Esophagus squamous epithelium (tissue), 5 donors: ENCODE results near the gene PLCB1. TPM values are rescaled to one million over a fixed set of nuclear protein-coding genes. Genes with fewer than 3 reads are reported as not detected.

Source experiments
- DNase-seq: peaks from one replicate; lab custom pipeline; 2025; lab: John Stamatoyannopoulos, UW
- H3K27ac ChIP-seq, 4 donors: fragments of 200-600 bp; sonication (generic); one replicate each; pipeline ENCODE4 v1.5.1; 2016 to 2019; ENCODE audit warnings: mild to moderate bottlenecking in 1 of 4
- H3K27me3 ChIP-seq, 4 donors: fragments of 200-600 bp; sonication (generic); 1 replicate in 3 of 4; 2 replicates in 1 of 4; pipeline versions ENCODE4 v1.5.1 to v1.6.0; 2017 to 2021; ENCODE audit warnings: antibody characterized with exemption in 1 of 4
- H3K36me3 ChIP-seq, 3 donors: fragments of 200-600 bp; sonication (generic); one replicate each; pipeline ENCODE4 v1.5.1; 2016 to 2019
- H3K4me1 ChIP-seq, 3 donors: fragments of 200-600 bp; sonication (generic); one replicate each; pipeline ENCODE4 v1.5.1; 2017 to 2019
- H3K4me3 ChIP-seq, 4 donors: fragments of 200-600 bp; sonication (generic); 1 replicate in 3 of 4; 2 replicates in 1 of 4; pipeline ENCODE4 v1.5.1; 2016 to 2019; ENCODE audit warnings: mild to moderate bottlenecking in 2 of 4, moderate library complexity in 1 of 4
- H3K9me3 ChIP-seq, 3 donors: fragments of 200-600 bp; sonication (generic); one replicate each; pipeline ENCODE4 v1.5.1; 2016 to 2019
- CTCF ChIP-seq, 6 experiments: fragments of 450-650 bp in 4 of 6; fragments of 200-600 bp in 2 of 6; sonication (generic) in 2 of 6; IDR thresholded peaks; one replicate each; pipeline ENCODE4 v1.5.1; 2016 to 2019; ENCODE audit warnings: antibody characterized with exemption in 6 of 6, mild to moderate bottlenecking in 4 of 6, moderate library complexity in 4 of 6
- POLR2A ChIP-seq, 4 donors: fragments of 450-650 bp; IDR thresholded peaks; one replicate each; pipeline ENCODE4 v1.6.1; 2017; ENCODE audit warnings: antibody characterized with exemption in 4 of 4, mild to moderate bottlenecking in 4 of 4, moderate library complexity in 3 of 4
- WGBS, 2 donors: methylation state at CpG; one replicate each; pipeline ENCODE4 v1.1.5; 2018; 5-methylcytosine and 5-hydroxymethylcytosine counted together
- intact Hi-C: fragments of 100-400 bp; cut with DNase I; formaldehyde crosslinking; loops from one replicate; pipeline ENCODE4 v1.15.0; 2022
- total RNA-seq, 4 donors: library from RNA; depleted of rRNA; stranded (reverse); fragments of >200 nt; gene quantifications; one replicate each; pipeline ENCODE4 v1.1.0, GENCODE V29; 2016
- donor health status: DM: yes; HTN: yes; CAD: no.

PLCB1 gene
- total RNA-seq, 4 donors from 2014 or later: 1.9 to 20.4 (median 5.0) TPM

GRCh38 chr20:8406391-8406790 is 274.3 kb downstream of the PLCB1 start:
- H3K4me1 ChIP-seq: no peaks in the 10 kb centered on the region
- H3K36me3 ChIP-seq: no peaks in the 10 kb centered on the region
- no peaks in the 10 kb centered on the region for H3K27me3 ChIP-seq
- H3K27ac ChIP-seq: no peak overlapping the region
- intact Hi-C loops: no loop called here
- DNase-seq: no peak
- no peak for TF ChIP-seq CTCF (IDR thresholded peaks at IDR 0.05)
- no peak for TF ChIP-seq POLR2A (IDR thresholded peaks at IDR 0.05)
- WGBS, 2 donors: 57 to 59% methylated on average over 1 of the region's 1 CpG
- no peaks in the 10 kb centered on the region for H3K9me3 ChIP-seq
- no peak overlapping the region for H3K4me3 ChIP-seq

- Histone ChIP-seq H3K27ac (no peak overlapping the region), H3K27me3 (no peaks in the 10 kb centered on the region), H3K36me3 (no peaks in the 10 kb centered on the region), H3K4me3 (no peak overlapping the region), H3K4me1 (no peaks in the 10 kb centered on the region), H3K9me3 (no peaks in the 10 kb centered on the region)
- WGBS, 2 donors: 62 to 67% methylated on average over 4 of the region's 4 CpGs
- intact Hi-C loops: no loop called here
- TF ChIP-seq POLR2A (IDR thresholded peaks at IDR 0.05): no peak
- TF ChIP-seq CTCF (IDR thresholded peaks at IDR 0.05): no peak
- DNase-seq: no peak
These were observed 276.7 kb downstream of the PLCB1 start for GRCh38 chr20:8408587-8409307.

DNA sequence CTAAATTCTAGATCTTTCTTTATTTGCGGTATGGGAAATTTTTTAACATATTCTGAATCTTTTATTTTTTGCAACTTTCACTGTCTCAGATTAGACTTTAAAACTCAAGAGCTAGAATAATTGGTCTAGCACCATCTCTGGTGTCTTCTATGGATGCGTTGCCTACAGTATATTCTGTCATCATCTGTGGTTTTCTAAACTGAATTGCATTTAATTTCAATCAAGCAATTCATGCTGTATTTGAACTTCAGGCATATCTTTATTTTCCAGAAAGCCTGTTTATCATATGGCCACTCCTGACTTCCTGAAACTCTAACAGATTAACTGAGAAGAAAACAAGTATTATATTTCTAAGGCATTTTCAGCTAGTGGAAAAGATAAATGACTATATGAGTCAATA is 281.6 kb downstream of the PLCB1 start:
- intact Hi-C loops: no loop called here
- no peak overlapping the region for H3K27ac ChIP-seq
- 83 to 100% methylated on average over 2 of the region's 2 CpGs for WGBS, 2 donors
- H3K36me3 ChIP-seq: no peaks in the 10 kb centered on the region
- H3K27me3 ChIP-seq: no peaks in the 10 kb centered on the region
- TF ChIP-seq CTCF (IDR thresholded peaks at IDR 0.05): no peak
- no peak for TF ChIP-seq POLR2A (IDR thresholded peaks at IDR 0.05)
- DNase-seq: no peak
- H3K9me3 ChIP-seq: no peaks in the 10 kb centered on the region
- no peak overlapping the region for H3K4me3 ChIP-seq
- H3K4me1 ChIP-seq: peaks cover 0 to 11% (median 0%) of the 10 kb centered on the region in 3 donors

GRCh38 chr20:8414586-8415274 is 282.7 kb downstream of the PLCB1 start:
- no peaks in the 10 kb centered on the region for H3K9me3 ChIP-seq
- intact Hi-C loops: no loop called here
- no peak overlapping the region for H3K27ac ChIP-seq
- H3K4me1 ChIP-seq: peaks cover 0 to 11% (median 0%) of the 10 kb centered on the region in 3 donors
- no peak for TF ChIP-seq POLR2A (IDR thresholded peaks at IDR 0.05)
- no peak for TF ChIP-seq CTCF (IDR thresholded peaks at IDR 0.05)
- no peak overlapping the region for H3K4me3 ChIP-seq
- H3K36me3 ChIP-seq: no peaks in the 10 kb centered on the region
- H3K27me3 ChIP-seq: no peaks in the 10 kb centered on the region
- DNase-seq: no peak

GRCh38 chr20:8421981-8422380 is 289.9 kb downstream of the PLCB1 start:
- TF ChIP-seq CTCF (IDR thresholded peaks at IDR 0.05) (no peak), POLR2A (IDR thresholded peaks at IDR 0.05) (no peak)
- H3K27me3 ChIP-seq: no peaks in the 10 kb centered on the region
- no peaks in the 10 kb centered on the region for H3K36me3 ChIP-seq
- WGBS, 2 donors: 58 to 63% methylated on average over 2 of the region's 2 CpGs
- DNase-seq: no peak
- H3K27ac ChIP-seq: no peak overlapping the region
- intact Hi-C loops: no loop called here
- no peaks in the 10 kb centered on the region for H3K9me3 ChIP-seq
- H3K4me1 ChIP-seq: no peaks in the 10 kb centered on the region
- H3K4me3 ChIP-seq: no peak overlapping the region
